Medulla oblongata (tissue), 1 donor: ENCODE measurements around the gene PITX1.
"Not testable (repeated sequence)": the region's sequence is repeated elsewhere in the genome, so short reads cannot be mapped to it uniquely, and the experiment has no call there.

Source experiments
- DNase-seq: peaks from one replicate; pipeline ENCODE4 v3.0.0-alpha.2; 2015; ENCODE audit errors: extremely low spot score

PITX1 gene

DNA sequence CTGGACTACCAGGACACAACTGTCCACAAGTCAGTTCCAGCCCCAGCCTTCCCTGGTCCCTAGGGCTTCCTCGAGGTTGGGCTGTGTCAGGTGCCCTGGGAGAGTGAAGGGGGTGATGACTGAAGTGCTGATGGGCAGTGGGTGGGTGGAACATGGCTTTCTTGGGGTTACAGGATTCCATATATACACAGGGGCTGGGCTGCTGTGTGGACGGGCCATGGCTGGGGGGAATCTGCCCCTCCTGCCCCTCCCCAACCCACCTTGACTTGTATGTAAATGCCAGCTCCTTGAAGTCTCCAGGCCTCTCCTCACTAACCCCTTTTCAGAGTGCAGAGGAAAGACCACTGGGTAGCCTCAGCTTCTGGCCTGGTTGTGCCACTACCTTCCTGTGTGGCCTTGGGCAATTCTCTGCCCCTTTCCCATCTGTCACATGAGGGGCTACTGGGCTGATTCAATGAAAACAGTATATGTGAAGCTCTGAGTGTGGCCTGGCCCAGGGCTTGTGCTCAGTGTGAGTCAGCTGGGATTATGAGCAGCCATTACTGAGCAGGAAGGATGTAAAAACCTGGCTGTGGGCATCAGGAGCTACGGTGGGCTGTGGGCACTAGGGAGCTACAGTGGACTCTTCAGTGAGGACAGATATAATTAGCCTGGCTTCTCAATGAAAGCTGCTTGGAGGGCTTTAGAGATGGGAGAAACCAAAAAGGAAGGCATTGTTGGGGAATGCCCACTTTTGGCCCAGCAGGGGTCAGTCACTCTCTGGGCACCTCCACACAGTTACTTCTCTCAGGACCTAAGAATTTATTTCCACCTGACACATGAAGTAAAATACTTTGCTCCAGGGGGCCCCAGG lies 23.3 kb downstream of the PITX1 start:
- no peak for DNase-seq

DNA sequence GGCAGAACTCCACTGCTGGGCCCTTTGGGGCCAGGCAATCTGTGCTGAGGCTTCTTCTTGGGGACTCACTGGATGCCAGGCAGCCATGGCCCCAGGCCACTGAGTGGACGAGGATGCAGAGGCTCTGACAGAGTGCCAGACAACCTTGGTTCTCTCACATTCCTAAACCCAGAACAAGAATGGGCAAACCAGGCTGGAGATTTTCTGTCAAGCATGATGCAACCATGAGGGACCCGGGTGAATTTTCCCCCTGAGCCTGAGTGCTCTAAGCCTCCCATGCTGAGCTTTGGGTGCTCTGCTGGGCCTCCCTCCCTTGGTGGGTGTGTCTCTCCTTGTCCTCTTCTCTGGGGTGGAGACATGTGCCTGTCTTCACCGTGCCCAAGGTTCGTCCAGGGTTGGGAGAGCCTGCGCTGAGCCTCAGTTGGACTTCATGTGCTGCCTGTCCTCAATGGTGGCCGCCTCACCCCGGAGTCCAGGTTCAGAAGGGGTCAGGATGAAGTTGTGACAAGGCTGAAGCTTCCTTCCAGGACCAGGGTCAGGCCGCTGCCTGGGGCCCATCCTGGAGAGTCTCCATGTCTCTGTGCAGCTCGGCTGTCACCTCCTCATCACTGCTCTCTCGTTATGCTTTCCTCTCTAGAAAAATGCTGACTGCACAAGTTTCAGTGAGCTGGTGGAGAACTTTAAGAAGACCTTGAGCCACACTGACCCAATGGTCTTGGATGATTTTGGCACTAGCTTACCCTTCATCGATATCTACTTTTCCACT lies 24.1 kb downstream of the PITX1 start:
- DNase-seq: no peak

DNA sequence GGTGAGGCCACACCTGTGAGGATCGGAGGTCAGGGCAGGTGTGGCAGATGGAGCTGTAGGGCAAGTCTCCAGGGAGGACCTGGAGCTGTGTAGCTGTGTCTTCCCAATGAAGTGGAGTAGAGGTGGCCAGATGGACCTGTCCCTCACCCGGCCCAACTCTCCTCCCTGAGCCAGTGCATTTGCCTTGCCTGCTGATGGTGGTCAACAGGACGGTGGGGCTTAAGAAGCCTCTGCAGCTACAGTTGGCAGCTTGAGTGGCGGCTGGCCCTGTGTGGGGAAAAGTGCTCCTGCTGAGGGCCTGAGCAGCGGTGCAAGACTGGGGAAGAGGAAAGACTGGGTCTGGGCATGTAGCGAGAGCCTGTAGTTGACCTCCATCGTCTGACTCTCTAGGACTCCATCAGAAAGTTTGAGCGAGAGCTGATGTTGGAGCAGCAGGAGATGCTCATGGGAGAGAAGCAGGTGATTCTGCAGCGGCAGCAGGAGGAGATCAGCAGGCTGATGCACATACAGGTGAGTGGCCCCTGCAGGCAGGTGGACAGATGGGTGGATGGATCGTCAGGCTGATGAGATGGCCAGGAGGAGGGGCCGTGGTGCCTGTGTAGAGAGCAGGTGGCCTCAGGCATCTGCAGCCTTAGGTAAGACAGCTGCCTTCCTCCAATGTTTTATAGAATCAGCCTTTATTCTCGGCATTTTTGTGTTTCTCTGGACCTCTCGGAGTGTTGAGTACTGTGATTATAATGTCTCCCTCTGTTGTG lies 24.9 kb downstream of the PITX1 start:
- DNase-seq: no peak

DNA sequence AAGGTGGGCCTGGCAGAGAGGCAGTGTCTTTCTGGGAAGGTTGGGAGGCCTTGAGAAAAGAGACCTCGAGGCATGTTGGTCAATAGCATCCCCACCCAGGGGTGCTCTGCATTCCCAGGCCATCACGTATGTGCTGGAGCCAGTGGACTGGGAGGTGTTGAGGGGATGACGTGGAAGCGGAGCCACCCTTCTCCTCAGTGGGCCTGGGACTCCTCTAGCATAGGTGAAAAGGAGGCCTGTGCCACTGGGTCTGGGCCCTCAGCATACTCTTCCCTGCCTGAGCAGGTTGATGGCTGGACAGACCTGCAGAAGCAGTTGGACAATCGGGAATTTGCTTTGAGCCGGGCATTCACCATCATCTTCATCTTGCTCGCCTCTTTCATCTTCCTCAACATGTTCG lies 25.5 kb downstream of the PITX1 start:
- no peak for DNase-seq

DNA sequence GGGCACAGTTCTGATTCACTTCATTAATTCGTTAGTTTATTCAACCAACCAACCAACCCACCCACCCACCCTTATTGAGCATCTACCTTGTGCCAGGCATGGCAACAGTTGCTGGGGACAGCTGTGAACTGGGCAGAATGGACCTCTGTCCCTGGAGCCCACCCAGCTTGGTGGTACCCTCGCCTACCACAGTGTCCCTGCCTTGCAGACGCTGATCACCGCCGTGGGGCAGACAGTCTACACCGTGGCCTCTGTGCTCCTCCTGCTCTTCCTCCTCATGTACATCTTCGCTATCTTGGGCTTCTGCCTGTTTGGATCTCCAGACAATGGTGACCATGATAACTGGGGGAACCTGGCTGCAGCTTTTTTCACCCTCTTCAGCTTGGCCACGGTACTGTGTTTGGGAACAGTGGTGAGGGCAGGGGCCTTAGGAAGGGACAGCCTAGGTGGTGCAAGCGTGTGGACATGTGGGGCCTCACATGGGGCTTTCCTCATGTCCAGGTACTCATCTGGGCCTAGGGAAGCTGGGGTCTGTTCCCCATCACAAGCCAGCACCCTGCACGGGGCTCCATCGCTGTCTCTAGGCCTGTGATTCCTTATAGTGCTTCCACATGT lies 26.2 kb downstream of the PITX1 start:
- no peak for DNase-seq

DNA sequence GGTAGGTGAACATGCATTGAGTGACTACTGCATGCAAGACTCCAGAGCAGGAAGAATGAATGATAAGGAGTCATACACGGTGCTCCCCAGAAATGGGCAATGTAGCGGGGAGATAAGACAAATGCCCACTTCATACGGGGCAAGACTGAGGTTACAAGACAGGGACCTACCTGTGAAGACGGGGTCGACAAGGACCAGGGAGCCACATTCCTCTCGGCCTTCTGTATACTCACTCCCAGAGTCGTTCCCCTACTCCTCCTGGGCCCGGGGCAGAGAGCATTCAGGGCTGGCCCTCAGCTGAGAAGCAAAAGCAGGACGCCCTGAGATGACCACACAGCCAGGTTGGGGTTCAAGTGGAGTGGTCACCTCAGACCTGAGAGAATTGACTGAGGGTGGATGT lies 26.7 kb downstream of the PITX1 start:
- no peak for DNase-seq

DNA sequence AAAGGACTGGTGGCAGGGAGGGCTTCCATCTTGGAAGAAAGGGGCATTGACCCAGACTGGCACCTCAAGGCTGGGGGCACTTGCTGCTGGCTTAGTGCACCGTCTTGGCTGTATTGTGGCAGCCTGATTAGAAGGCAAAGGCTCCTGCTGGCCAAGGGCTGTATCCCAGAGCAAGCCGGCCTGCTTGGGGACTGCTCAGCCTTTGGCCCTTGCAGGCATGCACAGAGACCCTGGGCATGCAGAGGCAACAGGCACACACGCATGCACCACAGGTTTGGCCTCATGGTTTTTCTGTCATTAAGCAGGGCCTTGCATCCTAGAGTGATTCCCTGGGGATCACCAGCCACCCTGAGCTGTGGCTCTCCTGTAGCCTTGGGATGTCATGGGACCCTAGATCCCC lies 29.0 kb downstream of the PITX1 start:
- DNase-seq: no peak

DNA sequence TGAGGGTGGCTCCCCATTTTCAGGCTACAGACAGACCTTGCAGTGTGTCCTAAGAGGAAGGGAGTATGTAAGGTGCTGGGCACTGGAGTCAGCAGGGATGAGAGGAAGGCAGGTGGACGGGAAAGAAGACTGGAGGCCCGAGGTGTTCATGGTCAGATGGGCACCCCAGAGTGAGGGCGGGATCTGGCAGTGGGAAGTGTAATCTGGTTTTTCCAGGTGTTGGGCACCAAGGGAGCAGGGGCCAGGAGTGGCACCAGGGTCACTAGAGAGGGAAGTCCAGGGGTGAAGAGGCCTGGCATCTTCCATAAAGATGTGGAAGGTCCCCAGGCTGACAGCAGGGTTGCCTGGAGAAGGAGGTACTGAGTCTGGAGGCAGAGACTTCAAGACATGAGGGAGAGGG lies 29.7 kb downstream of the PITX1 start:
- DNase-seq: no peak

DNA sequence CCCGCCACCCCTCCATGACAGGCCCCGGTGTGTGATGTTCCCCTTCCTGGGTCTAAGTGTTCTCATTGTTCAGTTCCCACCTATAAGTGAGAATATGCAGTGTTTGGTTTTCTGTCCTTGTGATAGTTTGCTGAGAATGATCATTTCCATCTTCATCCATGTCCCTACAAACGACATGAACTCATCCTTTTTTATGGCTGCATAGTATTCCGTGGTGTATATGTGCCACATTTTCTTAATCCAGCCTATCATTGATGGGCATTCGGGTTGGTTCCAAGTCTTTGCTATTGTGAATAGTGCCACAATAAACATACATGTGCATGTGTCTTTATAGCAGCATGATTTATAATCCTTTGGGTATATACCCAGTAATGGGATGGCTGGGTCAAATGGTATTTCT lies 36.0 kb downstream of the PITX1 start:
- DNase-seq: not testable (repeated sequence)

DNA sequence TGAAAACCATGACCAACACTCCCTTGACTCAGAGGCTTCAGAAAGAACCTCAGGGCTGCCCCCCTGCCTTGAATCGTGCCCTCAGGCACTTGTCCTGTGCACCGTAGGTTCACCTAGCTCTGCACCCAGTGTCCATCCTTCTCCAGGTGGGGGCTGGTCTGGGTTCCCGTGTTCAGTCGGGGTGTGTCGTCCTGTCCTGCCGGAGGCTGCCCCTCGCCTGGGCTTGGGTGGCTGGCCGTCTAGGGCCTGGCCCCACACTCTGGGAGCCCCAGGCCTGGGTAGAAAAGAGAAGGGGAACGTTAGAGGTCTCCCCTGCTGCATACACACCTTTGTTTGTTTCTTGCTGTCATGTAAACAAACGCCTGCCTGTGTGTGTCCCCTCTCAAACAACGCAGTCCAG lies 37.0 kb downstream of the PITX1 start:
- DNase-seq: no peak

DNA sequence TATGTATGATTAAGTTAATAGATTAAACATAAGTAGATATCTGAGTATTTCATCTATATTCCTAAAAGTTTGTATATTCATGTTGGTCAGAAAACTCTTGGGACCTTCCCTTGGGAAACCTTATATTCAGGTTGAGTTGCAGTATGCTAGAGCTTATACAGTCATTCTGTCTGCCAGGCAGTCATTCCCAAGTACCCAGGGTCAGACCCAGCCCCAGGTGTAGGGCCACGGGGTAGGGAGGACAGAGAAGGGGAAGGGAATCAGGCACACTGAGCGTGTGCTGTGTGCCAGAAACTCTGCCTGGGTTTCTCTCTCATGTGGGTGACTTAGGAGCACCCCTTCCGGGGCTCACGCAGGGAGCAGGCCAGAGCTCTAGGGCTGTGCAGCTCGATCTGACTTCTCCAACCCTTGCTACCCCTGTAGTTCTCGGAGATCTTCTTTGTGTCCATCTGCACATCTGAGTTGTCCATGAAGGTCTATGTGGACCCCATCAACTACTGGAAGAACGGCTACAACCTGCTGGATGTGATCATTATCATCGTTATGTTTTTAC lies 38.1 kb downstream of the PITX1 start:
- DNase-seq: no peak

DNA sequence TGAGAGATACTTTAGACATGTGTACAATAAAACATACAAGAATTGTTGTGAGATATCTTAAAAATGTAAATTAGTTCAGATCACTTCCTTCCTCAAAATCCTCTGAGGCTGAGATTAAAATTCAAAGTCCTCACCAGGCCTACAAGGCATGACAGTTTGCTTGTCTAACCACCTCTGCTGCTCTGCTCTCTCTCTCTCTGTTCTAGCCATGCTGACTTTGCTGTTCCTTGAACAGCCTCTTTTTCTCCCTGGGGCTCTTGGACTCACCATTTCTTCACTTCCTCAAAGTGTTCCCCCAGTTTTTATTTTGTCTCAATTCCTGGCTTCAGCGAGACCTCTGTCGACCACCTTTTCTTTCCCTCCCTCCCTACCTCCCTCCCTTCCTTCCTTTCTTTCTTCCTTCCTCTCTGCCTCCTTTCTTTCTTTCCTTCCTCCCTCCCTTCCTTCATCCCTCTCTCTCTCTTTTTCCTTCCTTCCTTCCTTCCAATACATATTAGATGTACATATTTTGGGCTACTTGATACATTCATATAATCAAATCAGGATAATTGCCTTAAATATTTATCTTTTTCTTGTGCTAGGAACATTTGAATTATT lies 39.4 kb downstream of the PITX1 start:
- DNase-seq: no peak

DNA sequence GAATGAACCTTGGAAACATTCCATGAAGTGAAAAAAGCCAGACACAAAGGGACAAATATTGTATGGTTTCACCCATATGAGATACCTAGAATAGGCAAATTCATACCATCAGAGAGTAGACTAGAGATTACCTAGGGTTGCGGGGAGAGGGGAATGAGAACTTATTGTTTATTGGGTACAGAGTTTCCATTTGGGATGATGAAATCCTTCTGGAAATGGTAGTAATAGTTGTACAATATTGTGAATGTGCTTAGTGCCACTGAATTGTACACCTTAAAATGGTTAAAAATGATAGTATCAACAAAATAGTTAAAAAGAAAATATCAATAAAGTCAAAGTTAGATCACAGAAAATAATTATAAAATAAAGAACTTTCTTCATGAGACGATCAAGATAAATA lies 40.9 kb downstream of the PITX1 start:
- no peak for DNase-seq

DNA sequence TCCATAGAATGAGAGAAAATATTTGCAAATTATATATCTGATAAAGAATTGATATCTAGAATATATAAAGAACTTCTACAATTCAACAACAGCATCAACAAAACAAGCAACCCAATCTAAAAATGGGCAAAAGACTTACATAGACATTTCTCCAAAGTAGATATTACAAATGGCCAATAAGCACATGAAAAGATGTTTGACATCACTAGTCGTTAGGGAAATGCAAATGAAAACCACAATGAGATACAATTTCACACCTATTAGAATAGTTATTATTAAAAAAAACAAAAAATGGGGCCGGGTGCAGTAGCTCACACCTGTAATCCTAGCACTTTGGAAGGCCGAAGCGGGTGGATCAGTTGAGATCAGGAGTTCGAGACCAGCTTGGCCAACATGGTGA lies 41.9 kb downstream of the PITX1 start:
- DNase-seq: no peak

DNA sequence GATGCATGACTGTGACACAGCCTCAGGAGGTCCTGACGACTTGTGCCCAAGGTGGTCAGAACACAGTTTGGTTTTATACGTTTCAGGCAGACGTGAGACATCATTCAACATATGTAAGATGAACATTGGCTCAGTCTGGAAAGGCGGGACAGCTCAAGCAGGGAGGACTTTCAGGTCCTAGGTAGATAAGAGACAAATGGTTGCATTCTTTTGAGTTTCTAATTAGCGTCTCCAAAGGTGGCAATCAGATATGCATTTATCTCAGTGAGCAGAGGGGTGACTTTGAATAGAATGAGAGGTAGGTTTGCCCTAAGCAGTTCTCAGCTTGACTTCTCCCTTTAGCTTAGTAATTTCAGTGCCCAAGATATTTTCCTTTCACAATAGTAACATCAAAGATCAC lies 43.8 kb downstream of the PITX1 start:
- DNase-seq: not testable (repeated sequence)

DNA sequence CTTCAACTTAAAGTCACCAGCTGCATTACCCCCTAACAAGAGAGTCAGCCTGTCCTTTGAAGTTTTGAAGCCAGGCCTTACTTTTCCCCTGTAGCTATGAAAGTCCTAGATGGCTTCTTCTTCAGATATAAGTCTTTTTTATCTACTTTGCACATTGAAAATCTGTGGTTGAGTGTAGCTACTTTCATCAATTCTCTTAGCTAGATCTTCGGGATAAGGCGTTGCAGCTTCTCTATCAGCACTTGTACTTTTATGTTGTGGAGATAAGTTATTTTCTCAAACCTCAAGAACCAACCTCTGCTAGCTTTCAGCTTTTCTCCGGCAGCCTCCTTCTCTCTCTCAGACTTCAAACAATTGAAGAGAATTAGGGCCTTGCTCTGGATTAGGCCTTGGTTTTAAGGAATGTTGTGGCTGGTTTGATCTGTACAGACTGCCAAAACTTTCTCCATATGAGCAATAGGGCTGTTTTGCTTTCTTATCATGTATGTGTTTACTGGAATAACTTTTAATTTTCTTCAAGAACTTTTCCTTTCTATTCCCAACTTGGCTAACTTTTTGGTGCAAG lies 44.7 kb downstream of the PITX1 start:
- DNase-seq: no peak

DNA sequence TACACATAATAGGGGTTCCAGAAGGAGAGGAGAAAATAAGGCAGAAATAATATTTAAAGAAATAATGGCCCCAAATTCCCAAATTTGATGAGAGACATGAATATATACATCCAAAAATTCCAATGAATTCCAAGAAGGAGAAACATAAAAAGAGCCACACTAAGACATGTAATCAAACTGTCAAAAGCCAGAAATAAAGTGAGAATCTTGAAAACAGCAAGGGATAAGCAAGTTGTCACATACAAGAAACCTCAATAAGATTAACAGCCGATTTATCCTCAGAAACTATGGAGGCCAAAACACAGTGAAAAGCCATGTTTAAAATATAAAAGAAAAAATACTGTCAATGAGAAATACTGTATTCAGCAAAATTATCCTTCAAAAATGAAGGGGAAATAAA lies 51.8 kb downstream of the PITX1 start:
- no peak for DNase-seq

DNA sequence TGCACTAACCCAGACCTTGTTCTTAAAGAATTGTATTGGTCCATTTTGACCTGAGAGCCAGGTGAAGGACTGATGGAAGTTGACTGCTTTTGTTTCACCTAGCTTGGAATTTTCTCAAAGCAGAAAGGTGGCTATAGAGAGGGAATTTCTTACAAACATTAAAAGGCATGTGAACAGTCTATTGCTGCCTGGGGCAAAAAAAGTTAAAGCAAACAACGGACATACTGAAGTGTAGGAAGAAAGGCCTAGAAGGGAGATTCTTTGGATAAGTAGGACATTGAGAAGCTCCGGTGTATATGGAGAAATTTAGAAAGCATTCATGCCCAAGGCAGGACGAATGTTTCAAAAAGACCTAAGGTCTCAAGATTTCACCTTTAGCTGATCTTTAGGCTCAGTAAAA lies 54.6 kb downstream of the PITX1 start:
- no peak for DNase-seq
